Endodermal cell (in vitro differentiated cells): ENCODE results near the gene SULT1B1. TPM values are rescaled to one million over a fixed set of nuclear protein-coding genes. Genes with fewer than 3 reads are reported as not detected.

Source experiments
- DNase-seq: peaks from one replicate; pipeline ENCODE4 v3.0.0-alpha.2; 2017
- H3K27ac ChIP-seq: 2 replicates; pipeline ENCODE4 v1.5.1; 2013; ENCODE audit warnings: mild to moderate bottlenecking, low read depth, low read length, moderate library complexity
- H3K27me3 ChIP-seq: 2 replicates; pipeline ENCODE4 v1.6.1; 2013; ENCODE audit warnings: mild to moderate bottlenecking, low read length, moderate library complexity; ENCODE audit not compliant: insufficient read depth, control insufficient read depth, poor library complexity, severe bottlenecking
- H3K36me3 ChIP-seq: 2 replicates; pipeline ENCODE4 v1.7.0; 2013; ENCODE audit warnings: mild to moderate bottlenecking, low read length, moderate library complexity; ENCODE audit not compliant: control insufficient read depth, insufficient read depth
- H3K4me1 ChIP-seq: one replicate; pipeline ENCODE4 v1.7.0; 2013; ENCODE audit warnings: low read length; ENCODE audit not compliant: control insufficient read depth, insufficient read depth
- H3K4me3 ChIP-seq: 2 replicates; pipeline ENCODE4 v1.5.1; 2013; ENCODE audit warnings: mild to moderate bottlenecking, low read length, moderate library complexity
- H3K9ac ChIP-seq: 2 replicates; pipeline ENCODE4 v1.6.1; 2013; ENCODE audit warnings: mild to moderate bottlenecking, low read length, moderate library complexity; ENCODE audit not compliant: poor library complexity, severe bottlenecking; ENCODE audit errors: extremely low read depth
- H3K9me3 ChIP-seq: 2 replicates; pipeline ENCODE4 v1.6.1; 2013; ENCODE audit warnings: mild to moderate bottlenecking, low read length, moderate library complexity; ENCODE audit not compliant: control insufficient read depth
- H3K27ac Mint-ChIP-seq: 2 replicates; pipeline ENCODE4 v1.8.0; 2020; ENCODE audit warnings: mixed read lengths
- H3K27me3 Mint-ChIP-seq: 2 replicates; pipeline ENCODE4 v1.8.0; 2021; ENCODE audit warnings: mild to moderate bottlenecking, mixed read lengths; ENCODE audit not compliant: insufficient read depth
- H3K36me3 Mint-ChIP-seq: 2 replicates; pipeline ENCODE4 v1.8.0; 2020; ENCODE audit warnings: low read depth, mixed read lengths
- H3K4me1 Mint-ChIP-seq: 2 replicates; pipeline ENCODE4 v1.8.0; 2020; ENCODE audit warnings: mixed read lengths
- H3K4me3 Mint-ChIP-seq: 2 replicates; pipeline ENCODE4 v1.8.0; 2020; ENCODE audit warnings: mild to moderate bottlenecking, moderate library complexity, mixed read lengths
- H3K9me3 Mint-ChIP-seq: 2 replicates; pipeline ENCODE4 v1.8.0; 2020; ENCODE audit warnings: mild to moderate bottlenecking, mixed read lengths
- CTCF ChIP-seq: fragments of 200-600 bp; sonication (generic); conservative IDR thresholded peaks from 2 replicates; pipeline ENCODE4 v1.5.0; 2021; ENCODE audit warnings: antibody characterized with exemption, mild to moderate bottlenecking
- WGBS, 2 experiments: methylation state at CpG; one replicate each; pipeline versions ENCODE4 v1.1.5 to v1.1.7; 2013; ENCODE audit warnings: missing lambda C conversion rate in 2 of 2, mixed read lengths in 1 of 2; ENCODE audit not compliant: insufficient coverage in 1 of 2, insufficient read length in 1 of 2; 5-methylcytosine and 5-hydroxymethylcytosine counted together
- total RNA-seq, 2 donors: library from RNA; stranded (reverse); fragmentation: NEBNext Ultra II Directional in 1 of 2; extraction: Animal tissue kit (Norgen Biotek cat#: 25700) in 1 of 2; gene quantifications; 2 replicates in 1 of 2; 3 replicates in 1 of 2; pipeline ENCODE4 v1.2.1, GENCODE V29; 2021

SULT1B1 gene
- total RNA-seq, 2 donors from 2014 or later: not detected

DNA sequence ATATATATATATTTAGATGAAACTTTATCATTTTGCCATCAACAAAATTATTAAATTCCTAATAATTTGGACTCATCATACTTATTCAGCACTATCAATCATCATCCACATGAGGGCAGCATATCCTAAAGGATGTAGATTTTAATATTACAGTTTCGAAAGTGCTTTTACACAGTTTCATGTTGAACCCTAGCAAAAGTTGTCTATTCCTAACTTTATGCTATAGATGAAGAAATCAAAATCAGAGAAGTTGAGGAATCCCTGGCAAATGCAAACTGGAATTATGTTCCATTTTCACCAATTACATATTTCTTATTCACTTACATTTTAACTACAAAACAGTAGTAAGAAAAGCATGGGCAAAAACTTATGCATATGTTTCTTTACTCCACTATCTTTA lies 70.8 kb downstream of the SULT1B1 start:
- Mint-ChIP-seq H3K4me1 (no peaks in the 10 kb centered on the region), H3K27me3 (no peaks in the 10 kb centered on the region), H3K9me3 (peaks cover 4% of the 10 kb centered on the region), H3K36me3 (no peaks in the 10 kb centered on the region), H3K4me3 (no peak overlapping the region), H3K27ac (no peak overlapping the region)
- Histone ChIP-seq H3K27me3 (no peaks in the 10 kb centered on the region), H3K4me3 (no peak overlapping the region), H3K9ac (no peak overlapping the region), H3K4me1 (no peaks in the 10 kb centered on the region), H3K9me3 (no peaks in the 10 kb centered on the region), H3K27ac (no peak overlapping the region), H3K36me3 (no peaks in the 10 kb centered on the region)
- peak; percentile 85 for TF ChIP-seq CTCF
- 8% methylated on average over 1 of the region's 1 CpG; no CpG with 5 or more reads in 1 of the 2 experiments for WGBS, 2 experiments
- DNase-seq: no peak

DNA sequence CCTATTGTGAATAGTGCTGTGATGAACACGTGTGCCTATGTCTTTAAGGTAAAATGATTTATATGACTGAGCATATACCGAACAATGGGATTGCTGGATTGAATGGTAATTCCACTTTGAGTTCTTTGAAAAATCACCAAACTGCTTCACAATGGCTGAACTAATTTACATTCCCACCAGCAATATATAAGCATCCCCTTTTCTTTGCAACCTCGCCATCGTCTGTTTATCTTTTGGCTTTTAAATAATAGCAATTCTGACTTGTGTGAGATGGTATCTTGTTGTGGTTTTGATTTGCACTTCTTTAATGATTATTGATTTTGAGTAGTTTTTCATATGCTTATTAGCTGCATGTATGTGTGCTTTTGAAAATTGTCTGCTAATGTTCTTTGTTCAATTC lies 75.6 kb downstream of the SULT1B1 start:
- no peaks in the 10 kb centered on the region for H3K36me3 Mint-ChIP-seq
- TF ChIP-seq CTCF: no peak
- H3K9ac ChIP-seq: no peak overlapping the region
- DNase-seq: no peak
- WGBS, 2 experiments: 71% methylated on average over 4 of the region's 4 CpGs; no CpG with 5 or more reads in 1 of the 2 experiments
- no peaks in the 10 kb centered on the region for H3K4me1 ChIP-seq
- no peak overlapping the region for H3K27ac ChIP-seq
- no peaks in the 10 kb centered on the region for H3K9me3 ChIP-seq
- H3K27me3 Mint-ChIP-seq: no peaks in the 10 kb centered on the region
- no peaks in the 10 kb centered on the region for H3K9me3 Mint-ChIP-seq
- H3K36me3 ChIP-seq: no peaks in the 10 kb centered on the region
- no peak overlapping the region for H3K4me3 Mint-ChIP-seq
- no peaks in the 10 kb centered on the region for H3K27me3 ChIP-seq
- no peaks in the 10 kb centered on the region for H3K4me1 Mint-ChIP-seq
- H3K27ac Mint-ChIP-seq: no peak overlapping the region
- no peak overlapping the region for H3K4me3 ChIP-seq

Other genes with a start within 250 kb of the SULT1B1 start
- not detected for gene UGT2A2, start 121.0 kb downstream of the SULT1B1 start, total RNA-seq
- gene UGT2A1, start 107.4 kb downstream of the SULT1B1 start, total RNA-seq: not detected
- not detected for gene SULT1E1, start 99.5 kb upstream of the SULT1B1 start, total RNA-seq
- not detected for gene CSN1S1, start 170.4 kb upstream of the SULT1B1 start, total RNA-seq
- not detected for gene CSN2, start 205.1 kb upstream of the SULT1B1 start, total RNA-seq
- gene STATH, start 235.3 kb upstream of the SULT1B1 start, total RNA-seq: not detected